Upper lobe of left lung (tissue), 4 donors: ENCODE results near the gene RUVBL2.

ENCODE experiments used
- CTCF ChIP-seq, 6 experiments: fragments of 450-650 bp in 4 of 6; fragments of 200-600 bp in 2 of 6; sonication (generic) in 2 of 6; IDR thresholded peaks; one replicate each; pipeline ENCODE4 v1.5.1; 2016 to 2019; ENCODE audit warnings: antibody characterized with exemption in 6 of 6
- POLR2A ChIP-seq, 4 donors: fragments of 450-650 bp; IDR thresholded peaks; one replicate each; pipeline ENCODE4 v1.5.1; 2016 to 2017; ENCODE audit warnings: antibody characterized with exemption in 4 of 4, mild to moderate bottlenecking in 2 of 4
- POLR2AphosphoS5 ChIP-seq, 2 donors: sonication (generic); formaldehyde crosslinking; IDR thresholded peaks; one replicate each; pipeline ENCODE4 v1.5.1; 2017; ENCODE audit warnings: antibody characterized with exemption in 2 of 2

DNA sequence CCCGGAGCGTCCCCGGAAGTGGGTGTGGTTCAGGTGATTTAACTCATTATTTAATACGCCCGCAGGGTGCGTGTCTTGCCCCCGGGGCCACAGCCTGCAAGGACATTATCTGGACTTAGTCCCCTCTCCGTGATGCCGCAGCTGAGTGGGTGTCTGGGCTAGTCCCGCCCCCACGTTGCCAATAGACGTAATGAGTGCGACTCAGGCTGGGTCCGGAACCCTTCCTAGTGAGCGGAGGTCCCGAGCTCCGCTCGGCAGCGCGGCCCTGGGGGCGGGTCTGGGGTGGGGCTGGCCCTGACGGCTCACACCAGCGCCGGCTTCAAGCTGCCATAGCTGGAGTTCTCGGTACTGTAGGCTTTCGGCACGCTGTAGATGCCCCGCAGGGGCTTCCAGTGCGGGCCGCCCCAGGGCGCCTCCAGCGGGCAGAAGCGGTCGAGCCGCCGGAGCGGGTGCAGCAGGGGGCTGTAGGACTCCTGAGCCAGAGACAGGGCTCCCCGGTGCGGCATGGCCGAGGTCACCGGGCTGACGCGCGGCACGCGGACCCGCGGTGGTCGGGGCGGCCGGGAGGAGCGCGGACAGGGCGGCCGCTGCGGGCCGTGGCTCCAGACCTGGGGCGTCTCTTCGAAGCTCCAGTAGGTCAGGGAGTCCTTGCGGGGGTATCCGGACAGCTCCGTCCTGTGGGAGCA is 24.1 kb downstream of the RUVBL2 start:
- peak; percentile 27 to 71 (median 54) for TF ChIP-seq CTCF (IDR thresholded peaks at IDR 0.05)
- TF ChIP-seq POLR2A (IDR thresholded peaks at IDR 0.05): peak in 1 of 4 donors; percentile 10
- TF ChIP-seq POLR2AphosphoS5 (IDR thresholded peaks at IDR 0.05): no peak
